HepG2 (cell line): ENCODE measurements around the gene SLC35A2.

Source experiments
- KDM1A ChIP-seq: IDR thresholded peaks from 2 replicates; pipeline ENCODE4 v1.6.1; 2016; ENCODE audit warnings: missing compliant biosample characterization
- KDM6A ChIP-seq: IDR thresholded peaks from 2 replicates; pipeline ENCODE4 v1.6.1; 2016; ENCODE audit warnings: low read depth
- KLF9 ChIP-seq: IDR thresholded peaks from 2 replicates; pipeline ENCODE4 v1.6.1; 2016; ENCODE audit warnings: low read depth
- MEF2D ChIP-seq: sonication (generic); formaldehyde crosslinking; IDR thresholded peaks from 2 replicates; pipeline ENCODE4 v1.5.1; 2020; ENCODE audit warnings: mild to moderate bottlenecking, missing genetic modification reagents
- POLR2A ChIP-seq, 2 experiments: IDR thresholded peaks; 2 replicates each; pipeline ENCODE4 v1.6.1; 2011; ENCODE audit warnings: low read depth in 2 of 2, low read length in 2 of 2, mild to moderate bottlenecking in 1 of 2, moderate library complexity in 1 of 2; ENCODE audit not compliant: insufficient read depth in 1 of 2
- POLR2AphosphoS2 ChIP-seq: IDR thresholded peaks from 2 replicates; pipeline ENCODE4 v1.6.1; 2011; ENCODE audit warnings: low read depth, low read length, improper control_type of control experiment
- POLR2AphosphoS5 ChIP-seq: IDR thresholded peaks from 2 replicates; pipeline ENCODE4 v1.6.1; 2012; ENCODE audit warnings: low read depth, low read length
- ZFP41 ChIP-seq: sonication (generic); formaldehyde crosslinking; IDR thresholded peaks from 2 replicates; pipeline ENCODE4 v1.4.0; 2020; ENCODE audit warnings: mild to moderate bottlenecking, missing genetic modification reagents, borderline replicate concordance
- TF ChIP-seq, protein P1 (sequence below): sonication (generic); formaldehyde crosslinking; IDR thresholded peaks from 2 replicates; pipeline ENCODE4 v1.5.0; 2020; ENCODE audit warnings: mild to moderate bottlenecking, missing genetic modification reagents, moderate library complexity
- TF ChIP-seq, protein P2 (sequence below): sonication (generic); formaldehyde crosslinking; IDR thresholded peaks from 2 replicates; pipeline ENCODE4 v1.5.0; 2020; ENCODE audit warnings: mild to moderate bottlenecking, missing genetic modification reagents, borderline replicate concordance
- TF ChIP-seq, protein P3 (sequence below): sonication (generic); formaldehyde crosslinking; IDR thresholded peaks from 2 replicates; pipeline ENCODE4 v1.5.0; 2020; ENCODE audit warnings: missing genetic modification reagents

DNA sequence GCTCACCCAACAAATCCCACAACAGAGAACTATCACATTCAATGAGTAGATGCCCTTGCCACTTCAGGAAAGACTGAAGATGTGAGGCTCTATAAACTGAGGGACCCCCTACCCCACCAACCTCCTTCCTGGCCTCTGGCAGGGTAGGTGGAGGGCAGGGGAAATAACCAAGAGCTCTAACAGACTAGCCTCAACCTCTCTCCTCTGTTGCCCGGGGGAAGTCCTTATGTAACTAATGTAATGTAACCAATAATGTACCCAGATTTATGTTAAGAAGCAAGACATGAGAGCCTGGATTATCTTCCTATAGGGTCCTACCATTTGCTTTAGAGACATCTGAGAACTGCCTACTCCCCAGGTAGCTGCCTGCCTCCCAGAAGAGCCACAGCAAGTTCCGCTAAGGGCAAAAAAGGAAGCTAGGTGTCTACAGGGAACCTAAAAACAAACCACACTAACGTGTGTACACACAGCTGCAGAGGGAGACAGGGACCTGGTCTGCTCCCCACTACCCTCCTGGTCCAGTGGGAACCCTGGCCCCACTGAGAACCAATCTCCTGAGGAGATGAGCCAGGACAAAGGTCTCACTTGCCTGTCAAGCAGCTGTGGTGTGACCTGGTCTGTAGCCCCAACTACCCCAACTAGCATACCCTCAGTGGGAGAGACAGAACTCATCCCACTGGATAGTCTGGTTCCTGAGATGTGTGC, 28.2 kb upstream of the SLC35A2 start:
- TF ChIP-seq POLR2AphosphoS2 (no peak), POLR2A (IDR thresholded peaks at IDR 0.05; ENCODE audit: insufficient read depth in 1 of 2, low read depth in 2 of 2, low read length in 2 of 2) (no peak), KDM6A (CRISPR knock-in tag) (no peak), MEF2D (CRISPR knock-in tag) (no peak), POLR2AphosphoS5 (no peak), ZFP41 (CRISPR knock-in tag) (no peak), KLF9 (CRISPR knock-in tag) (no peak), KDM1A (CRISPR knock-in tag) (no peak)
- TF ChIP-seq, protein P1, sequence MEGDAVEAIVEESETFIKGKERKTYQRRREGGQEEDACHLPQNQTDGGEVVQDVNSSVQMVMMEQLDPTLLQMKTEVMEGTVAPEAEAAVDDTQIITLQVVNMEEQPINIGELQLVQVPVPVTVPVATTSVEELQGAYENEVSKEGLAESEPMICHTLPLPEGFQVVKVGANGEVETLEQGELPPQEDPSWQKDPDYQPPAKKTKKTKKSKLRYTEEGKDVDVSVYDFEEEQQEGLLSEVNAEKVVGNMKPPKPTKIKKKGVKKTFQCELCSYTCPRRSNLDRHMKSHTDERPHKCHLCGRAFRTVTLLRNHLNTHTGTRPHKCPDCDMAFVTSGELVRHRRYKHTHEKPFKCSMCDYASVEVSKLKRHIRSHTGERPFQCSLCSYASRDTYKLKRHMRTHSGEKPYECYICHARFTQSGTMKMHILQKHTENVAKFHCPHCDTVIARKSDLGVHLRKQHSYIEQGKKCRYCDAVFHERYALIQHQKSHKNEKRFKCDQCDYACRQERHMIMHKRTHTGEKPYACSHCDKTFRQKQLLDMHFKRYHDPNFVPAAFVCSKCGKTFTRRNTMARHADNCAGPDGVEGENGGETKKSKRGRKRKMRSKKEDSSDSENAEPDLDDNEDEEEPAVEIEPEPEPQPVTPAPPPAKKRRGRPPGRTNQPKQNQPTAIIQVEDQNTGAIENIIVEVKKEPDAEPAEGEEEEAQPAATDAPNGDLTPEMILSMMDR = no peak
- TF ChIP-seq, protein P2, sequence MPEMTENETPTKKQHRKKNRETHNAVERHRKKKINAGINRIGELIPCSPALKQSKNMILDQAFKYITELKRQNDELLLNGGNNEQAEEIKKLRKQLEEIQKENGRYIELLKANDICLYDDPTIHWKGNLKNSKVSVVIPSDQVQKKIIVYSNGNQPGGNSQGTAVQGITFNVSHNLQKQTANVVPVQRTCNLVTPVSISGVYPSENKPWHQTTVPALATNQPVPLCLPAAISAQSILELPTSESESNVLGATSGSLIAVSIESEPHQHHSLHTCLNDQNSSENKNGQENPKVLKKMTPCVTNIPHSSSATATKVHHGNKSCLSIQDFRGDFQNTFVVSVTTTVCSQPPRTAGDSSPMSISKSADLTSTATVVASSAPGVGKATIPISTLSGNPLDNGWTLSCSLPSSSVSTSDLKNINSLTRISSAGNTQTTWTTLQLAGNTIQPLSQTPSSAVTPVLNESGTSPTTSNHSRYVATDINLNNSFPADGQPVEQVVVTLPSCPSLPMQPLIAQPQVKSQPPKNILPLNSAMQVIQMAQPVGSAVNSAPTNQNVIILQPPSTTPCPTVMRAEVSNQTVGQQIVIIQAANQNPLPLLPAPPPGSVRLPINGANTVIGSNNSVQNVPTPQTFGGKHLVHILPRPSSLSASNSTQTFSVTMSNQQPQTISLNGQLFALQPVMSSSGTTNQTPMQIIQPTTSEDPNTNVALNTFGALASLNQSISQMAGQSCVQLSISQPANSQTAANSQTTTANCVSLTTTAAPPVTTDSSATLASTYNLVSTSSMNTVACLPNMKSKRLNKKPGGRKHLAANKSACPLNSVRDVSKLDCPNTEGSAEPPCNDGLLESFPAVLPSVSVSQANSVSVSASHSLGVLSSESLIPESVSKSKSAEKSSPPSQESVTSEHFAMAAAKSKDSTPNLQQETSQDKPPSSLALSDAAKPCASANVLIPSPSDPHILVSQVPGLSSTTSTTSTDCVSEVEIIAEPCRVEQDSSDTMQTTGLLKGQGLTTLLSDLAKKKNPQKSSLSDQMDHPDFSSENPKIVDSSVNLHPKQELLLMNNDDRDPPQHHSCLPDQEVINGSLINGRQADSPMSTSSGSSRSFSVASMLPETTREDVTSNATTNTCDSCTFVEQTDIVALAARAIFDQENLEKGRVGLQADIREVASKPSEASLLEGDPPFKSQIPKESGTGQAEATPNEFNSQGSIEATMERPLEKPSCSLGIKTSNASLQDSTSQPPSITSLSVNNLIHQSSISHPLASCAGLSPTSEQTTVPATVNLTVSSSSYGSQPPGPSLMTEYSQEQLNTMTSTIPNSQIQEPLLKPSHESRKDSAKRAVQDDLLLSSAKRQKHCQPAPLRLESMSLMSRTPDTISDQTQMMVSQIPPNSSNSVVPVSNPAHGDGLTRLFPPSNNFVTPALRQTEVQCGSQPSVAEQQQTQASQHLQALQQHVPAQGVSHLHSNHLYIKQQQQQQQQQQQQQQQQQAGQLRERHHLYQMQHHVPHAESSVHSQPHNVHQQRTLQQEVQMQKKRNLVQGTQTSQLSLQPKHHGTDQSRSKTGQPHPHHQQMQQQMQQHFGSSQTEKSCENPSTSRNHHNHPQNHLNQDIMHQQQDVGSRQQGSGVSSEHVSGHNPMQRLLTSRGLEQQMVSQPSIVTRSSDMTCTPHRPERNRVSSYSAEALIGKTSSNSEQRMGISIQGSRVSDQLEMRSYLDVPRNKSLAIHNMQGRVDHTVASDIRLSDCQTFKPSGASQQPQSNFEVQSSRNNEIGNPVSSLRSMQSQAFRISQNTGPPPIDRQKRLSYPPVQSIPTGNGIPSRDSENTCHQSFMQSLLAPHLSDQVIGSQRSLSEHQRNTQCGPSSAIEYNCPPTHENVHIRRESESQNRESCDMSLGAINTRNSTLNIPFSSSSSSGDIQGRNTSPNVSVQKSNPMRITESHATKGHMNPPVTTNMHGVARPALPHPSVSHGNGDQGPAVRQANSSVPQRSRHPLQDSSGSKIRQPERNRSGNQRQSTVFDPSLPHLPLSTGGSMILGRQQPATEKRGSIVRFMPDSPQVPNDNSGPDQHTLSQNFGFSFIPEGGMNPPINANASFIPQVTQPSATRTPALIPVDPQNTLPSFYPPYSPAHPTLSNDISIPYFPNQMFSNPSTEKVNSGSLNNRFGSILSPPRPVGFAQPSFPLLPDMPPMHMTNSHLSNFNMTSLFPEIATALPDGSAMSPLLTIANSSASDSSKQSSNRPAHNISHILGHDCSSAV (CRISPR knock-in tag) = no peak
- TF ChIP-seq, protein P3, sequence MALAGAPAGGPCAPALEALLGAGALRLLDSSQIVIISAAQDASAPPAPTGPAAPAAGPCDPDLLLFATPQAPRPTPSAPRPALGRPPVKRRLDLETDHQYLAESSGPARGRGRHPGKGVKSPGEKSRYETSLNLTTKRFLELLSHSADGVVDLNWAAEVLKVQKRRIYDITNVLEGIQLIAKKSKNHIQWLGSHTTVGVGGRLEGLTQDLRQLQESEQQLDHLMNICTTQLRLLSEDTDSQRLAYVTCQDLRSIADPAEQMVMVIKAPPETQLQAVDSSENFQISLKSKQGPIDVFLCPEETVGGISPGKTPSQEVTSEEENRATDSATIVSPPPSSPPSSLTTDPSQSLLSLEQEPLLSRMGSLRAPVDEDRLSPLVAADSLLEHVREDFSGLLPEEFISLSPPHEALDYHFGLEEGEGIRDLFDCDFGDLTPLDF (CRISPR knock-in tag) = no peak
